ENCODE data around the gene PKIB. TPM values are rescaled to one million over a fixed set of nuclear protein-coding genes. Genes with fewer than 3 reads are reported as not detected.

Gene PKIB
- total RNA-seq, 1 donor from 2014 or later = 202 TPM

- H3K36me3 Mint-ChIP-seq = peaks cover 1% of the 10 kb centered on the region
- DNase-seq (ENCODE audit: low spot score) = no peak
- no peak overlapping the region for H3K27ac Mint-ChIP-seq
- no peaks in the 10 kb centered on the region for H4K20me1 ChIP-seq (ENCODE audit: low read depth)
- H3K27me3 ChIP-seq = no peaks in the 10 kb centered on the region
- H3K27me3 Mint-ChIP-seq (ENCODE audit: insufficient read depth, low read depth) = peaks cover 14% of the 10 kb centered on the region
- H3K9ac ChIP-seq = no peak overlapping the region
- H3K4me1 Mint-ChIP-seq = no peaks in the 10 kb centered on the region
- no peaks in the 10 kb centered on the region for H3K9me3 ChIP-seq (ENCODE audit: low read depth)
- H3K4me1 ChIP-seq = no peaks in the 10 kb centered on the region
- peaks cover 9% of the 10 kb centered on the region for H3K36me3 ChIP-seq
- H3K79me2 ChIP-seq (ENCODE audit: low read depth) = peaks cover 32% of the 10 kb centered on the region
- no peak overlapping the region for H3K4me3 Mint-ChIP-seq
- no peak overlapping the region for H2AFZ ChIP-seq (replicated peaks)
- H3K27ac ChIP-seq = no peak overlapping the region
- no peak overlapping the region for H3K4me2 ChIP-seq
- no peak overlapping the region for H3K4me3 ChIP-seq
- TF ChIP-seq EZH2phosphoT487 (IDR thresholded peaks at IDR 0.05) = no peak
- no peak for TF ChIP-seq CTCF (IDR thresholded peaks at IDR 0.05)
- no peak for TF ChIP-seq EZH2 (IDR thresholded peaks at IDR 0.05)
- H3F3A ChIP-seq (ENCODE audit: low read depth) = peaks cover 6% of the 10 kb centered on the region
- H3K9me3 Mint-ChIP-seq = peaks cover 2% of the 10 kb centered on the region
Measured at GRCh38 chr6:122614303-122614702, 4.1 kb downstream of the PKIB start.

GRCh38 chr6:122615409-122615808 is 5.2 kb downstream of the PKIB start:
- H3K4me1 ChIP-seq = no peaks in the 10 kb centered on the region
- H3K36me3 ChIP-seq = peaks cover 9% of the 10 kb centered on the region
- H3K4me1 Mint-ChIP-seq = no peaks in the 10 kb centered on the region
- no peak overlapping the region for H3K4me3 Mint-ChIP-seq
- H3K4me2 ChIP-seq = no peak overlapping the region
- H3K79me2 ChIP-seq (ENCODE audit: low read depth) = peaks cover 40% of the 10 kb centered on the region
- no peaks in the 10 kb centered on the region for H3K27me3 ChIP-seq
- peaks cover 6% of the 10 kb centered on the region for H3K27me3 Mint-ChIP-seq (ENCODE audit: insufficient read depth, low read depth)
- no peak overlapping the region for H3K4me3 ChIP-seq
- H3K27ac ChIP-seq = no peak overlapping the region
- H3K36me3 Mint-ChIP-seq = no peaks in the 10 kb centered on the region
- no peak overlapping the region for H2AFZ ChIP-seq (replicated peaks)
- no peaks in the 10 kb centered on the region for H3F3A ChIP-seq (ENCODE audit: low read depth)
- H3K27ac Mint-ChIP-seq = no peak overlapping the region
- no peaks in the 10 kb centered on the region for H3K9me3 ChIP-seq (ENCODE audit: low read depth)
- H3K9me3 Mint-ChIP-seq = no peaks in the 10 kb centered on the region
- TF ChIP-seq EZH2phosphoT487 (IDR thresholded peaks at IDR 0.05) = no peak
- no peak for TF ChIP-seq CTCF (IDR thresholded peaks at IDR 0.05)
- no peak for TF ChIP-seq EZH2 (IDR thresholded peaks at IDR 0.05)
- DNase-seq (ENCODE audit: low spot score) = no peak
- H3K9ac ChIP-seq = no peak overlapping the region
- H4K20me1 ChIP-seq (ENCODE audit: low read depth) = peaks cover 5% of the 10 kb centered on the region

- DNase-seq (ENCODE audit: low spot score) = no peak
- no peak overlapping the region for H3K4me2 ChIP-seq
- no peaks in the 10 kb centered on the region for H3K9me3 Mint-ChIP-seq
- no peak overlapping the region for H3K4me3 ChIP-seq
- no peak overlapping the region for H2AFZ ChIP-seq (replicated peaks)
- TF ChIP-seq CTCF (IDR thresholded peaks at IDR 0.05) = no peak
- TF ChIP-seq EZH2 (IDR thresholded peaks at IDR 0.05) = no peak
- TF ChIP-seq EZH2phosphoT487 (IDR thresholded peaks at IDR 0.05) = no peak
- H3F3A ChIP-seq (ENCODE audit: low read depth) = no peaks in the 10 kb centered on the region
- peaks cover 40% of the 10 kb centered on the region for H3K79me2 ChIP-seq (ENCODE audit: low read depth)
- no peaks in the 10 kb centered on the region for H3K27me3 ChIP-seq
- peaks cover 4% of the 10 kb centered on the region for H3K36me3 ChIP-seq
- peaks cover 11% of the 10 kb centered on the region for H4K20me1 ChIP-seq (ENCODE audit: low read depth)
- no peaks in the 10 kb centered on the region for H3K36me3 Mint-ChIP-seq
- no peaks in the 10 kb centered on the region for H3K9me3 ChIP-seq (ENCODE audit: low read depth)
- no peak overlapping the region for H3K27ac Mint-ChIP-seq
- no peaks in the 10 kb centered on the region for H3K27me3 Mint-ChIP-seq (ENCODE audit: insufficient read depth, low read depth)
- H3K9ac ChIP-seq = no peak overlapping the region
- H3K4me1 Mint-ChIP-seq = peaks cover 10% of the 10 kb centered on the region
- H3K4me3 Mint-ChIP-seq = no peak overlapping the region
- H3K4me1 ChIP-seq = no peaks in the 10 kb centered on the region
- no peak overlapping the region for H3K27ac ChIP-seq
Measured at GRCh38 chr6:122616877-122617276, 6.7 kb downstream of the PKIB start.

Measured in neural progenitor cell (in vitro differentiated cells).